ENCODE data around the gene NQO2. TPM values are rescaled to one million over a fixed set of nuclear protein-coding genes. Genes with fewer than 3 reads are reported as not detected.

NQO2 gene
- total RNA-seq, 1 experiment from 2014 or later, result 105 TPM

DNA sequence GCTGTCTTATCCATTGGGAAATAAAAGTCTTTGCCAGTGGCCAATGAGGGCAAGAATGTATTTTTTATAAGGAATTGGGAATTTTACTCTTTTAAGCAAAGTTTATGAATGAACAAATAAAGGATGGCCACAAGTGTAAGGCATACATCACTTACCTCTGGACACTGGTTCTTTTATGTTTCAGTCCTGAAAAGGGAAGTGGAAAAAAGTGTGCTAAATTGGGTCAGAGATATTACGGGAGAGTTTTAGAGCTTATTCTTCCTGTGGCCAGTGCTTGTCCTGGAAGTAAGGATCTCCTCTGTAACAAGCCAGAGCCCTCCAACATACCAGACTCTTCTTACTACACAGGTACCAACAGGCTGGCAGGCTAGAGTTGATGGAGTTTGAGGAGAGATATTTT lies 46.1 kb downstream of the NQO2 start:
- H3K36me3 Mint-ChIP-seq (ENCODE audit: insufficient read depth in 1 of 3, low read depth in 3 of 3), result peaks cover 0 to 1% (median 0%) of the 10 kb centered on the region in 3 experiments; a peak in 1 of 7 replicates
- H3K79me1 ChIP-seq (ENCODE audit: insufficient read depth, low read depth, low read length, poor library complexity, severe bottlenecking), result no peaks in the 10 kb centered on the region
- H3T11ph ChIP-seq (ENCODE audit: low read length), result no peak overlapping the region
- no peak overlapping the region for H3K9ac ChIP-seq (ENCODE audit: extremely low read depth, insufficient read length, low read length)
- no peak overlapping the region for H3K23ac ChIP-seq (ENCODE audit: insufficient read length, low read depth, low read length)
- H3K56ac ChIP-seq (ENCODE audit: insufficient read length, low read depth, low read length), result no peak overlapping the region
- H3K27ac Mint-ChIP-seq, result no peak overlapping the region
- peaks cover 0 to 3% of the 10 kb centered on the region in 2 experiments; a peak in 1 of 5 replicates for H3K9me3 Mint-ChIP-seq
- H4K8ac ChIP-seq (replicated peaks; ENCODE audit: insufficient read length, low read depth, low read length), result no peak overlapping the region
- H3K18ac ChIP-seq (ENCODE audit: insufficient read length, low read depth, low read length), result no peak overlapping the region
- no peak for DNase-seq
- no peak overlapping the region for H2AK5ac ChIP-seq (ENCODE audit: insufficient read length, low read length)
- no peaks in the 10 kb centered on the region for H4K20me1 ChIP-seq (ENCODE audit: control insufficient read depth, insufficient read depth, insufficient read length)
- no peak overlapping the region for H2BK5ac ChIP-seq (ENCODE audit: insufficient read length, low read length)
- H2BK20ac ChIP-seq (ENCODE audit: low read depth, low read length, poor library complexity, severe bottlenecking), result no peak overlapping the region
- TF ChIP-seq, protein P1, sequence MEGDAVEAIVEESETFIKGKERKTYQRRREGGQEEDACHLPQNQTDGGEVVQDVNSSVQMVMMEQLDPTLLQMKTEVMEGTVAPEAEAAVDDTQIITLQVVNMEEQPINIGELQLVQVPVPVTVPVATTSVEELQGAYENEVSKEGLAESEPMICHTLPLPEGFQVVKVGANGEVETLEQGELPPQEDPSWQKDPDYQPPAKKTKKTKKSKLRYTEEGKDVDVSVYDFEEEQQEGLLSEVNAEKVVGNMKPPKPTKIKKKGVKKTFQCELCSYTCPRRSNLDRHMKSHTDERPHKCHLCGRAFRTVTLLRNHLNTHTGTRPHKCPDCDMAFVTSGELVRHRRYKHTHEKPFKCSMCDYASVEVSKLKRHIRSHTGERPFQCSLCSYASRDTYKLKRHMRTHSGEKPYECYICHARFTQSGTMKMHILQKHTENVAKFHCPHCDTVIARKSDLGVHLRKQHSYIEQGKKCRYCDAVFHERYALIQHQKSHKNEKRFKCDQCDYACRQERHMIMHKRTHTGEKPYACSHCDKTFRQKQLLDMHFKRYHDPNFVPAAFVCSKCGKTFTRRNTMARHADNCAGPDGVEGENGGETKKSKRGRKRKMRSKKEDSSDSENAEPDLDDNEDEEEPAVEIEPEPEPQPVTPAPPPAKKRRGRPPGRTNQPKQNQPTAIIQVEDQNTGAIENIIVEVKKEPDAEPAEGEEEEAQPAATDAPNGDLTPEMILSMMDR (conservative IDR thresholded peaks at IDR 0.05), result no peak
- no peaks in the 10 kb centered on the region; the same call in 1 of the 2 replicates for H3K4me1 ChIP-seq (ENCODE audit: insufficient read depth, low read length)
- no peak overlapping the region for H3K4me2 ChIP-seq (ENCODE audit: insufficient read depth, insufficient read length, low read length)
- peaks cover 12 to 13% of the 10 kb centered on the region in 2 experiments for H3K4me1 Mint-ChIP-seq
- no peak overlapping the region for H3K14ac ChIP-seq (ENCODE audit: insufficient read depth, low read length)
- H2BK12ac ChIP-seq (ENCODE audit: insufficient read length, low read depth, low read length), result no peak overlapping the region
- no peak overlapping the region for H2AFZ ChIP-seq (ENCODE audit: low read length)
- H3K23me2 ChIP-seq (ENCODE audit: insufficient read length, low read depth, low read length, poor library complexity, severe bottlenecking), result no peaks in the 10 kb centered on the region
- H4K5ac ChIP-seq (ENCODE audit: insufficient read length, low read depth, low read length), result no peak overlapping the region
- no peaks in the 10 kb centered on the region for H3K79me2 ChIP-seq (ENCODE audit: insufficient read depth, low read length)
- H2BK15ac ChIP-seq (ENCODE audit: low read depth, low read length), result no peak overlapping the region
- H3K4ac ChIP-seq (ENCODE audit: low read depth, low read length), result no peak overlapping the region
- no peak overlapping the region for H2BK120ac ChIP-seq (ENCODE audit: low read depth, low read length, poor library complexity, severe bottlenecking)
- H3K4me3 Mint-ChIP-seq, result no peak overlapping the region
- H3K9me3 ChIP-seq (ENCODE audit: control insufficient read depth, low read depth, low read length), result no peaks in the 10 kb centered on the region
- H3K27ac ChIP-seq (ENCODE audit: insufficient read length, low read depth, low read length), result no peak overlapping the region
- peaks cover 4% of the 10 kb centered on the region; the same call in 1 of the 2 replicates for H3K27me3 Mint-ChIP-seq (ENCODE audit: low read depth)
- no CpG with 5 or more reads among the region's 1 CpG for WGBS (ENCODE audit: extremely low coverage, insufficient read length, low lambda C conversion rate)
- H4K91ac ChIP-seq (ENCODE audit: insufficient read length, low read depth, low read length), result no peak overlapping the region
- no peaks in the 10 kb centered on the region for H3K27me3 ChIP-seq (ENCODE audit: insufficient read depth, low read length)

All from H9 (cell line).